B cell (primary cell): ENCODE results near the gene SAMD1. TPM values are rescaled to one million over a fixed set of nuclear protein-coding genes. Genes with fewer than 3 reads are reported as not detected.

ENCODE experiments used
- ATAC-seq: fragments of 200-7000 bp; cut with Tn5 transposase; one replicate; pipeline ENCODE4 v1.10.0; 2021; ENCODE audit warnings: low read depth, mild to moderate bottlenecking, moderate number of reproducible peaks, moderate library complexity
- CTCF ChIA-PET: fragments of 350-600 bp; sonication (Branson Sonifier 250); formaldehyde crosslinking; loops from one replicate; lab custom pipeline; 2021; ENCODE audit warnings: antibody characterized with exemption, inconsistent platforms; lab: Charles Lee
- POLR2A ChIA-PET: fragments of 350-600 bp; sonication (Branson Sonifier 250); formaldehyde crosslinking; loops from one replicate; lab custom pipeline; 2021; ENCODE audit warnings: antibody characterized with exemption; lab: Charles Lee
- DNase-seq: peaks from one replicate; pipeline ENCODE4 v3.0.0; 2013
- H2AFZ ChIP-seq: 2 replicates; pipeline ENCODE4 v1.6.1; 2012; ENCODE audit warnings: mild to moderate bottlenecking, low read depth, low read length; ENCODE audit not compliant: insufficient read depth, poor library complexity, severe bottlenecking
- H3K27ac ChIP-seq, 2 donors: 1 replicate in 1 of 2; 2 replicates in 1 of 2; pipeline ENCODE4 v1.5.1; 2012 to 2013; ENCODE audit warnings: low read length in 2 of 2, mild to moderate bottlenecking in 2 of 2, moderate library complexity in 1 of 2
- H3K27me3 ChIP-seq, 4 experiments: fragments of 200-600 bp in 1 of 4; sonication (generic) in 1 of 4; replicated peaks in 1 of 4; 1 replicate in 2 of 4; 2 replicates in 2 of 4; pipeline versions ENCODE4 v1.6.1 to v1.7.0; 2013 to 2016; ENCODE audit warnings: low read length in 3 of 4, mild to moderate bottlenecking in 2 of 4, mixed read lengths in 1 of 4, moderate library complexity in 1 of 4; ENCODE audit not compliant: insufficient read depth in 4 of 4, control insufficient read depth in 3 of 4; ENCODE audit errors: control extremely low read depth in 1 of 4
- H3K36me3 ChIP-seq, 2 experiments: replicated peaks in 1 of 2; 1 replicate in 1 of 2; 2 replicates in 1 of 2; pipeline versions ENCODE4 v1.6.1 to v1.7.1; 2013; ENCODE audit warnings: low read length in 1 of 2; ENCODE audit not compliant: insufficient read depth in 2 of 2, control insufficient read depth in 1 of 2; ENCODE audit errors: control extremely low read depth in 1 of 2, extremely low read depth in 1 of 2
- H3K4me1 ChIP-seq, 2 donors: fragments of 200-600 bp in 1 of 2; sonication (generic) in 1 of 2; 1 replicate in 1 of 2; 2 replicates in 1 of 2; pipeline versions ENCODE4 v1.5.1 to v1.6.1; 2013 to 2017; ENCODE audit warnings: low read length in 2 of 2; ENCODE audit not compliant: control insufficient read depth in 2 of 2, insufficient read depth in 2 of 2
- H3K4me2 ChIP-seq: replicated peaks from 2 replicates; pipeline ENCODE3; 2012; ENCODE audit warnings: mild to moderate bottlenecking, low read depth, low read length; ENCODE audit not compliant: poor library complexity, severe bottlenecking
- H3K4me3 ChIP-seq, 5 experiments: fragments of 200-600 bp in 1 of 5; sonication (generic) in 1 of 5; 1 replicate in 3 of 5; 2 replicates in 2 of 5; pipeline versions ENCODE4 v1.5.1 to v1.7.0; 2011 to 2016; ENCODE audit warnings: low read length in 4 of 5, mild to moderate bottlenecking in 4 of 5, low read depth in 2 of 5, control low read depth in 1 of 5, moderate library complexity in 1 of 5; ENCODE audit not compliant: insufficient read depth in 1 of 5; ENCODE audit errors: control extremely low read depth in 1 of 5, extremely low read depth in 1 of 5
- H3K79me2 ChIP-seq: fragments of 200-600 bp; sonication (generic); one replicate; pipeline ENCODE4 v1.6.0; 2016; ENCODE audit warnings: low read length; ENCODE audit not compliant: control insufficient read depth, insufficient read depth
- H3K9ac ChIP-seq: fragments of 200-600 bp; sonication (generic); 2 replicates; pipeline ENCODE4 v1.6.1; 2017; ENCODE audit warnings: mild to moderate bottlenecking, low read length, moderate library complexity
- H3K9me3 ChIP-seq, 3 donors: one replicate each; pipeline versions ENCODE4 v1.6.1 to v1.7.1; 2013; ENCODE audit warnings: low read length in 2 of 3; ENCODE audit not compliant: control insufficient read depth in 2 of 3, insufficient read depth in 1 of 3; ENCODE audit errors: control extremely low read depth in 1 of 3
- H4K20me1 ChIP-seq: 2 replicates; pipeline ENCODE4 v1.6.0; 2012; ENCODE audit warnings: mild to moderate bottlenecking, low read length; ENCODE audit not compliant: insufficient read depth, control insufficient read depth, poor library complexity, severe bottlenecking
- H3K27ac Mint-ChIP-seq: one replicate; pipeline ENCODE4 v1.8.0; 2021; ENCODE audit warnings: mixed read lengths
- H3K27me3 Mint-ChIP-seq: one replicate; pipeline ENCODE4 v1.8.0; 2021; ENCODE audit warnings: mixed read lengths
- H3K4me1 Mint-ChIP-seq: one replicate; pipeline ENCODE4 v1.8.0; 2021; ENCODE audit warnings: mixed read lengths
- H3K4me3 Mint-ChIP-seq: one replicate; pipeline ENCODE4 v1.8.0; 2021; ENCODE audit warnings: mixed read lengths
- H3K9me3 Mint-ChIP-seq: one replicate; pipeline ENCODE4 v1.8.0; 2022; ENCODE audit warnings: mixed read lengths; ENCODE audit not compliant: insufficient read depth
- EZH2 ChIP-seq: IDR thresholded peaks from 2 replicates; pipeline ENCODE4 v1.6.1; 2012; ENCODE audit warnings: borderline replicate concordance, low read depth, mild to moderate bottlenecking, moderate library complexity, low read length; ENCODE audit not compliant: insufficient read depth, poor library complexity, severe bottlenecking
- WGBS: methylation state at CpG from one replicate; pipeline ENCODE4 v1.1.5; 2013; ENCODE audit warnings: missing lambda C conversion rate; ENCODE audit not compliant: insufficient coverage; 5-methylcytosine and 5-hydroxymethylcytosine counted together
- intact Hi-C: fragments of 100-400 bp; cut with micrococcal nuclease; formaldehyde crosslinking; loops from one replicate; pipeline ENCODE4 v1.10.0; 2022
- polyA plus RNA-seq: library from polyadenylated mRNA; depleted of rRNA; stranded (reverse); fragments of >200 nt; gene quantifications from 2 replicates; pipeline ENCODE4 v1.2.3, GENCODE V29; 2012
- total RNA-seq, 2 donors: library from RNA; stranded (reverse); fragments of 120-200 nt in 1 of 2; gene quantifications; 1 replicate in 1 of 2; 2 replicates in 1 of 2; pipeline versions ENCODE4 v1.2.3 to v1.2.4, GENCODE V29; 2013 to 2022
- TF ChIP-seq, protein P1 (sequence below): fragments of 200-600 bp; IDR thresholded peaks from one replicate; pipeline ENCODE4 v1.8.0; 2022; ENCODE audit warnings: antibody characterized with exemption, mild to moderate bottlenecking

The SAMD1 gene
- total and polyA plus RNA-seq, 2 donors (not counting 1 experiment from before 2014, with no cell fraction given): 17.4 to 39.2 TPM

DNA sequence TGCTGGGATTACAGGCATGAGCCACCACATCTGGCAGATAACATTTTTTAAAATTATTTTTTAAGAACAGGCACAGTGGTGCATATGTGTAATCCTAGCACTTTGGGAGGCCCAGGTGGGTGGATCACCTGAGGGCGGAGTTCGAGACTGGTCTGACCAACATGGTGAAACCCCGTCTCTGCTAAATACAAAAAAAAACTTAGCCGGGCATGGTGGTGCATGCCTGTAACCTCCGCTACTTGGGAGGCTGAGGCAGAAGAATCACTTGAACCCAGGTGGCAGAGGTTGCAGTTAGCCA lies 28.0 kb downstream of the SAMD1 start:
- Histone ChIP-seq H3K27ac (no peak overlapping the region), H4K20me1 (no peaks in the 10 kb centered on the region), H3K36me3 (no peaks in the 10 kb centered on the region), H3K4me3 (no peak overlapping the region), H3K4me1 (peaks cover 15 to 17% of the 10 kb centered on the region in 2 donors), H3K9me3 (peaks cover 0 to 11% (median 0%) of the 10 kb centered on the region in 3 donors), H3K4me2 (no peak overlapping the region), H3K79me2 (no peaks in the 10 kb centered on the region), H3K27me3 (peaks cover 0 to 42% (median 23%) of the 10 kb centered on the region in 4 experiments), H2AFZ (no peak overlapping the region), H3K9ac (no peak overlapping the region)
- TF ChIP-seq, protein P1, sequence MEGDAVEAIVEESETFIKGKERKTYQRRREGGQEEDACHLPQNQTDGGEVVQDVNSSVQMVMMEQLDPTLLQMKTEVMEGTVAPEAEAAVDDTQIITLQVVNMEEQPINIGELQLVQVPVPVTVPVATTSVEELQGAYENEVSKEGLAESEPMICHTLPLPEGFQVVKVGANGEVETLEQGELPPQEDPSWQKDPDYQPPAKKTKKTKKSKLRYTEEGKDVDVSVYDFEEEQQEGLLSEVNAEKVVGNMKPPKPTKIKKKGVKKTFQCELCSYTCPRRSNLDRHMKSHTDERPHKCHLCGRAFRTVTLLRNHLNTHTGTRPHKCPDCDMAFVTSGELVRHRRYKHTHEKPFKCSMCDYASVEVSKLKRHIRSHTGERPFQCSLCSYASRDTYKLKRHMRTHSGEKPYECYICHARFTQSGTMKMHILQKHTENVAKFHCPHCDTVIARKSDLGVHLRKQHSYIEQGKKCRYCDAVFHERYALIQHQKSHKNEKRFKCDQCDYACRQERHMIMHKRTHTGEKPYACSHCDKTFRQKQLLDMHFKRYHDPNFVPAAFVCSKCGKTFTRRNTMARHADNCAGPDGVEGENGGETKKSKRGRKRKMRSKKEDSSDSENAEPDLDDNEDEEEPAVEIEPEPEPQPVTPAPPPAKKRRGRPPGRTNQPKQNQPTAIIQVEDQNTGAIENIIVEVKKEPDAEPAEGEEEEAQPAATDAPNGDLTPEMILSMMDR: no peak
- TF ChIP-seq EZH2: no peak
- 90% methylated on average over 5 of the region's 5 CpGs for WGBS
- ChIA-PET POLR2A (no interaction called here), CTCF (interaction anchor here (0.8 kb wide), 1 partner anchor 16 kb away, joined by 6 read pairs; no protein-coding TSS in a partner anchor)
- H3K4me3 Mint-ChIP-seq: no peak overlapping the region
- no peaks in the 10 kb centered on the region for H3K9me3 Mint-ChIP-seq
- H3K4me1 Mint-ChIP-seq: peaks cover 15% of the 10 kb centered on the region
- no peak for DNase-seq
- ATAC-seq: no peak
- H3K27ac Mint-ChIP-seq: no peak overlapping the region
- intact Hi-C loops: no loop called here
- peaks cover 35% of the 10 kb centered on the region for H3K27me3 Mint-ChIP-seq

GRCh38 chr19:14061751-14062557 lies 28.6 kb downstream of the SAMD1 start, which contains the start of gene PALM3:
Gene PALM3, minus strand, starts transcription at chr19:14062076. Its CDS starts 96 bp downstream, at chr19:14061980.
- Histone ChIP-seq H3K79me2 (no peaks in the 10 kb centered on the region), H3K27ac (no peak within 1 kb of the TSS), H3K4me1 (peaks cover 18 to 20% of the 10 kb centered on the region in 2 donors), H3K4me2 (no peak within 1 kb of the TSS), H3K36me3 (no peaks in the 10 kb centered on the region), H3K27me3 (peaks cover 0 to 46% (median 24%) of the 10 kb centered on the region in 4 experiments), H4K20me1 (no peaks in the 10 kb centered on the region), H3K9me3 (peaks cover 0 to 11% (median 0%) of the 10 kb centered on the region in 3 donors), H2AFZ (no peak within 1 kb of the TSS), H3K9ac (no peak within 1 kb of the TSS), H3K4me3 (no peak within 1 kb of the TSS)
- Mint-ChIP-seq H3K27me3 (peaks cover 36% of the 10 kb centered on the region), H3K9me3 (no peaks in the 10 kb centered on the region), H3K27ac (no peak within 1 kb of the TSS), H3K4me3 (no peak within 1 kb of the TSS), H3K4me1 (peaks cover 15% of the 10 kb centered on the region)
- DNase-seq: no peak
- no peak for ATAC-seq
- CTCF ChIA-PET: interaction anchor here (3.4 kb wide), 1 partner anchor 13 kb away, joined by 21 read pairs; no protein-coding TSS in a partner anchor
- TF ChIP-seq EZH2: no peak
- TF ChIP-seq, protein P1: no peak
- WGBS: 85% methylated on average over 13 of the region's 19 CpGs
- POLR2A ChIA-PET: no interaction called here
- intact Hi-C loops: no loop called here
